ENCODE data around the gene MASP1.
"Not testable (repeated sequence)": the region's sequence is repeated elsewhere in the genome, so short reads cannot be mapped to it uniquely, and the experiment has no call there.

MASP1 gene

GRCh38 chr3:187264911-187265310 lies 26.6 kb downstream of the MASP1 start:
- no peak for DNase-seq

GRCh38 chr3:187264021-187264420 lies 27.5 kb downstream of the MASP1 start:
- DNase-seq: no peak

GRCh38 chr3:187263270-187263669 lies 28.3 kb downstream of the MASP1 start:
- DNase-seq: no peak

- DNase-seq: no peak
Measured at GRCh38 chr3:187262360-187262759, 29.2 kb downstream of the MASP1 start.

- no peak for DNase-seq
Measured at GRCh38 chr3:187261541-187261969, 30.0 kb downstream of the MASP1 start.

GRCh38 chr3:187259171-187259570 lies 32.4 kb downstream of the MASP1 start:
- DNase-seq: no peak

GRCh38 chr3:187257992-187258692 lies 33.4 kb downstream of the MASP1 start:
- no peak for DNase-seq

GRCh38 chr3:187257471-187257870 lies 34.1 kb downstream of the MASP1 start:
- no peak for DNase-seq

GRCh38 chr3:187256051-187256616 lies 35.4 kb downstream of the MASP1 start:
- DNase-seq: no peak

- no peak for DNase-seq
Measured at GRCh38 chr3:187255314-187255713, 36.2 kb downstream of the MASP1 start.

- no peak for DNase-seq
Measured at GRCh38 chr3:187252311-187252710, 39.2 kb downstream of the MASP1 start.

GRCh38 chr3:187251599-187251998 lies 39.9 kb downstream of the MASP1 start:
- DNase-seq: no peak

GRCh38 chr3:187247398-187247797 lies 44.1 kb downstream of the MASP1 start:
- DNase-seq: no peak

- DNase-seq: no peak
Measured at GRCh38 chr3:187243933-187244524, 47.5 kb downstream of the MASP1 start.

- DNase-seq: no peak
Measured at GRCh38 chr3:187242900-187243299, 48.6 kb downstream of the MASP1 start.

- DNase-seq: no peak
Measured at GRCh38 chr3:187242435-187242834, 49.1 kb downstream of the MASP1 start.

GRCh38 chr3:187238835-187239234 lies 52.7 kb downstream of the MASP1 start:
- not testable (repeated sequence) for DNase-seq

- no peak for DNase-seq
Measured at GRCh38 chr3:187238239-187238638, 53.3 kb downstream of the MASP1 start.

GRCh38 chr3:187237741-187238140 lies 53.8 kb downstream of the MASP1 start:
- DNase-seq: no peak

GRCh38 chr3:187236962-187237361 lies 54.6 kb downstream of the MASP1 start:
- no peak for DNase-seq

- DNase-seq: no peak
Measured at GRCh38 chr3:187230011-187230410, 61.5 kb downstream of the MASP1 start.

- DNase-seq: no peak
Measured at GRCh38 chr3:187228740-187229139, 62.8 kb downstream of the MASP1 start.

GRCh38 chr3:187227658-187228258 lies 63.8 kb downstream of the MASP1 start:
- DNase-seq: no peak

- DNase-seq: no peak
Measured at GRCh38 chr3:187223799-187224198, 67.7 kb downstream of the MASP1 start.

All from islet precursor cell (in vitro differentiated cells).